GM21723 (cell line): ENCODE measurements around the gene MOB2.
"Not testable (repeated sequence)": the region's sequence is repeated elsewhere in the genome, so short reads cannot be mapped to it uniquely, and the experiment has no call there.

Experiments used
- ATAC-seq: cut with Tn5 transposase; IDR thresholded peaks from one replicate; pipeline ENCODE4 v1.9.1; 2021; ENCODE audit warnings: mild to moderate bottlenecking, moderate library complexity; ENCODE audit not compliant: unreplicated experiment

Gene MOB2

DNA sequence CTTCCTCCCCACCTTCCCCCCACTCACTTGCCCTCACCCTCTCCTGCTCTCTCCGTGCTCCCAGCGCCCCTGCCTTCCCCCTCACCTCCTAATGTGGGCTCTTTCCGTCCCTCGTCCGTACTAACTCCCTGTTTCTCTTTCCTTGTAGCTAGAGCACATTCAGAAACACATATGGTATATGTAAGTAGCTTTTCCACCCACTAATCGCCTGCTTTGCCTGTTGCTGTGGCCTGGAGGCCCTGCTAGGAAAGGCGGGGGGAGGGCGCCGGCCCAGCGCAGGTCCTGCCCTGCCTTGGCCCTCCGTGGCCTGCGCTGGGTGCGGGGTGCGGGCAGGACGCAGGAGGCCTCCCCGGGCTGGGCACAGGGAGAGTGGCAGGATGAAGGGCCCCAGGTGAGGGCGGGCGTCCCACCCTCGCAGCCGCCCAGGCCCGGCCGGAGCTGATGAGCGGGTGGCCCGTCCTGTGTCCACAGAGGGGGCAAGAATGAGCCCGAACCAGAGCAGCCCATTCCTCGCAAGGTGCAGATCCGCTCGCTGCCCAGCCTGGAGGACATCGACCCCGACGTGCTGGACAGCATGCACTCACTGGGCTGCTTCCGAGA, 41.7 kb downstream of the MOB2 start:
- no peak for ATAC-seq

DNA sequence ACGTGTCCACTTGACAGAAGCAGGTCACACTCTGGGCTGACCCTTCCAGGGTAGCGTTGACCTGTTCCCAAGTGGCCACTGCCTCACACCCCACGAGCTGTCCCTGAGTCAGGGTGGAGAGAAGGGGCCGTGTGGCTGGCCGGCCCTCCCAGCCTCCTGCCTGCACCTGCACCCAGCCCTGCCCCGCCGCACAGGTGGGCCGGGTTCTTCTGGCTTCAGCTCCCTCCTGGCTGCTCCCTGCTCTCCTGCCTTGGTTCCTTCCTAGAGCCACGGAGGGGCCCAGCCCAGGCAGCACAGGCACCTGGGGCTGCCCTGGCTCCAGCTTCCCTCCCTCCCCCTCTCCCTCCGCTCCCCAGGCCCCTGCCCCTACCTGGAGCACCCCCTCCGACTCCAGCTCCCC, 42.3 kb downstream of the MOB2 start:
- ATAC-seq, result no peak

DNA sequence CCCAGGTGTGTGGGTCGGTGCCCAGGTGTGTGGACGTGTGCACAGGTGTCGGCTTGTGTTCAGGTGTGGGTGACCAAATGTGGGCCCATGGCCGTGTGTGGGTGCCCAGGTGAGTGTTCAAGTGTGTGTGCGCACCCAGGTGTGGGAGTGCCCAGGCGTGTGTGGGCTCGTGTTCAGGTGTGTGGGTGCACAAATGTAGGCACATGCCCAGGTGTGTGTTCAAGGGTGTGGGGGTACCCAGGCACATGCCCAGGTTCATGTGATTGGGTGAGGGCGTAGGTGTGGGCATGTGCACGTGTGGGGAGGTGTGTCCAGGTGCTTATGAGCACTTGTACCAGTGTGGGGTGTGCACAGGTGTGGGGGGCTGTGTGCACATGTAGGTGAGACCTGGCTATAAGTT, 42.8 kb downstream of the MOB2 start:
- no peak for ATAC-seq

DNA sequence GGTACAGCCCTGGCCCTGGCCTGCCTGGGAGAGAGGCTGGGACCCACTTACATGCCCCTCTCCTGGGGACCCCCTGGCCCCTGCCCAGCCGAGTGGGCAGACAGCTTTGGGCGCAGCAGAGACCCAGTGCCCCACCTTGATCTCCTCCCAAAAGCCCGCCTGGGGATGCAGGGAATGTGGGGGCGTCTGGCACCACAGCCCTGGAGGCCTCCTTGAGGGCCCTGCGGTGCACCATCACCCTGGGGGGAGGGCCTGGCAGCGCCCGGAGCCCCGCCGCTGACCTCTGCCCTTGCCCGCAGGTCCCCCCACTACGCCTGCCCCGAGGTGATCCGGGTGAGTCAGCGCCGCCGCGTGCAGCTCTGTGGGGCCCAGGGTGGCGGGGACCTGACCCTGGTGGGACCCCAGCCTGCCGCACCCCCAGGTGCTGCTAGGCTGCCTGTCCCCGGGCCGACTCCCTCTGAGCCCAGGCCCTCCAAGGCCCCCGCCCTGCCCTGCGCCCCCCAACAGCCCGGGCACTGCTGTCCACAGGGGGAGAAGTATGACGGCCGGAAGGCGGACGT, 43.7 kb downstream of the MOB2 start:
- ATAC-seq, result no peak

DNA sequence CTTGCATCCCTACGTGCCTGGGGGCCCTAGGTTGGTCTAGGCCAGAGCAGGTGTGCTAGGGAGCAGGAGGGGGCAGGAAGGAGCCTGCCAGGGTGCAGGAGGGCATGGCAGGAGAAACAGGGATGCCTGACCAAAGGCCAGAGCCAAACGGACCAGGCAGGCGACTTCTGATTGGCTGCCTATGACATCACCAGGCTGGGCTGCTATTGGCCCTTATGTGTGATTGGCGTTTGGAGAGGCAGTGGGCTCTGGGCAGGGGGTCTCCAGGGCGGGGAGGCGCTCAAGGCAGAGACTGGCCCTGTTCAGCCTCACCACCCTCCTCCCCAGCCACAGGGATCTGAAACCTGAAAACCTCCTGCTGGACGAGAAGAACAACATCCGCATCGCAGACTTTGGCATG, 44.4 kb downstream of the MOB2 start:
- ATAC-seq, result no peak

DNA sequence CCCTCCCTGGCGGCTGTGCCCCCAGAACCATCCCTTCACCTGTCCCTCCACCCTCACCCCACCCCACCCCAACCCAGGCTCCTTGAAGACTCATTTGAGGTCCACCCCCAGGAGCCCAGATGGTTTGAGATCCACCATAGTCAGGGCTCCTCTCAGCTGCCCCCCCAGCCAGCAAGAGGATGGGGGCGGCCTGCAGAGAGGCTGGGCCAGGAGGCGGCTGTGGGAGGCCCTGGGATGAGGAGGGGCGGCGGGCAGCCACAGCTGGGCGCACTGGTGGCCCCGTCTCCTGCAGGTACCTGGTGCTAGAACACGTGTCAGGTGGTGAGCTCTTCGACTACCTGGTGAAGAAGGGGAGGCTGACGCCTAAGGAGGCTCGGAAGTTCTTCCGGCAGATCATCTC, 46.1 kb downstream of the MOB2 start:
- ATAC-seq, result no peak

DNA sequence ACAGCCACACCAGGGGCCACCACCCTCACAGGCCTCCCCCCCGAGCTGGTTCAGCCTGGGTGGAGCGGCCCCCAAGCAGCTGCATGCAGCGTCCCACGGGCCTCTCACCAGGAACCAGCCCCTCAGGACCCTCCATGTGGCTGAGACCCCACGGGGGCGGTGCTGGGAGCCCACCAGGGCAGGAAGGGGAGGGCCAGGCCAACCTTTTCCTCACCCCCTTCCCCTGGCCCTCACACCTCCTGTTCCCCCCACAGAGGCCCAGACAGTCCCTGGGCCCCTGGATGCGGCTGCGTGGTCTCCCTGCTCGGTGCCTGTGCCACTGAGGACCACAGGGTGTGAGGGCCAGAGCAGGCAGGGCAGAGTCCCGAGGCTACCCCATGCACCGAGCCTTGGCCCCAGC, 46.5 kb downstream of the MOB2 start:
- no peak for ATAC-seq

DNA sequence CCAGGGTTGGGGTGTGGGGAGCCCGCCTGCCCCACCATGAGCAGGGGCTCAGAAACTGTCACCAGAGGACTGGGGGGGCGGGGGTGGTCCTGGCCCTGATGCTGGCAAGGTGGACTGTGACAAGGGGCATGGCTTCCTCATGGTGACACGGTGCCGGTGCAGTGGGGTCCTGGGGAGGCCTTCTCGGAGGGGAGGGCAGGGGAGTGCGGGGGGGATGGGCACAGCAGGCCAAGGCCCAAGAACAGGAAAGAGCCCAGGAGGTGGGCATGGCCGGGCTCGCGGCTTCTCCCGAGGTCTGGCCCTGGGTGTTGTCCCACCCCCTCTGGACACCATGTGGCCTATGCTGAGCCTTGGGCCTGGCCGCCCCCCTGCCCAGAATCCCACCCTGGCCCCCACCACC, 47.2 kb downstream of the MOB2 start:
- ATAC-seq, result no peak

DNA sequence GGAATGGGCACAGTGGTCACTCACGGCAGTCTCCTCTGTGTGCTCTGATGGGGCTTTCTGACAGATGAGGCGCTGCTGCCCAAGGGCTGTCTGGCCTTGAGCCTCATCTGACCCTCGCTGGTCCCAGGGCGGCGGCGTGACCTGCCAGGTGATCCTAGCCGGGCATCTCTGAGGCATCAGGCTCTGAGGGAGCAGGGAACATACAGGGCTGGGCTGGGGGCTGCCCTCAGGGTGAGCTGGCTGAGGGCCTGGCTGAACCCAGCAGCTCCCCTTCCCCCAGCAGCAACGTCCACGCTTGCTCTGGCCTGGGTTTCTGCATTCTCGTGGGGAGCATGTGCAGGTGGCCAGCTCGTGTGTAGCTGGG, 47.6 kb downstream of the MOB2 start:
- no peak for ATAC-seq

DNA sequence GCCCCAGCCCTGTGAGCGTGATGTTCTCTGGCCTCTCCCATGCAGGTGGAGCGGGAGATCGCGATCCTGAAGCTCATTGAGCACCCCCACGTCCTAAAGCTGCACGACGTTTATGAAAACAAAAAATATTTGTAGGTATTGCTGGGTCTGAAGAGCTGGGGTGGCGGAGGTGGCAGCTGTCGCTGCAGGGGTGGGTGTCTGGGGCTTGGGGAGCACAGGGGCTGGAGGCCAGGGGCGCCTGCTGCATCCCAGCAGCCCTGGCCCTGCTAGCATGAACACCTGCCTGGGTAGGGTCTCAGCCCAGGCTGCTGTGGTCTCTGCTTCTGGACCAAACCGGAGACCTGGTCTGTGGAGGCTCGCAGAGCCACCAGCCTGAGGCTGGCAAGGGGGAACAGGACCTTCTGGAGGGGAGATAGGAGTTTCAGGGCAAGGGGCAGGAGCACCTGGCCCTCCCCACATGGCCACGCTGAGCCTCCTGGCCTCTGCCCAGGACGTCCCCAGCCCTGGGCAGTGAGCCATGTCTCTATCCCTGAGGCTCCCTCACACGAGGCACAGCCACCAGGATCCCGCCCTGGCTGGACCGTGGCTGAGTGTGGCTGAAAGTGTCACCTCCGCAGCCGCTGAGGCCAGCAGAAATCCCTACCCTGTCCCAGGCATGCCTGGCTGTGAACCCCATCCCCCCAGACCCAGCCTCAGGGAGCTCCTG, 48.2 kb downstream of the MOB2 start:
- ATAC-seq, result no peak

DNA sequence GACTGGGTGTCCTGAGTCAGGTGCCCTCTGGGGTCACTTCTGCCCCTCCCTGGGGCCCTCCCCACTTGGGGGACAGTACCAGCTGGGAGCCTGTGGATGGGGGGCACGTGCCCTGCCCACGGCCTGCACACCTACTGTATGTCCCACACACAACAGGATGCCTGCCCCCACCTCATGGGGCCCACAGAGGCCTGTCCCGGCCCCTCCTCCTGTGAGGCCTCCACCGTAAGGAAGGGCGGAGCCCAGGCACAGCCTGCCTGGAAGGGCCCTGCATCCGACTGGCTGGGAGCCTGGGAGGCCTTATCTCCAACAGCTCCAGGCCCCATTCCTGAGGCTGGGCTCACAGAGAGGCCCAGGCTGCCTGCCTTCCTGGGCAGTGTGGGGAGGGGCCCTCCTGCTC, 49.1 kb downstream of the MOB2 start:
- no peak for ATAC-seq

DNA sequence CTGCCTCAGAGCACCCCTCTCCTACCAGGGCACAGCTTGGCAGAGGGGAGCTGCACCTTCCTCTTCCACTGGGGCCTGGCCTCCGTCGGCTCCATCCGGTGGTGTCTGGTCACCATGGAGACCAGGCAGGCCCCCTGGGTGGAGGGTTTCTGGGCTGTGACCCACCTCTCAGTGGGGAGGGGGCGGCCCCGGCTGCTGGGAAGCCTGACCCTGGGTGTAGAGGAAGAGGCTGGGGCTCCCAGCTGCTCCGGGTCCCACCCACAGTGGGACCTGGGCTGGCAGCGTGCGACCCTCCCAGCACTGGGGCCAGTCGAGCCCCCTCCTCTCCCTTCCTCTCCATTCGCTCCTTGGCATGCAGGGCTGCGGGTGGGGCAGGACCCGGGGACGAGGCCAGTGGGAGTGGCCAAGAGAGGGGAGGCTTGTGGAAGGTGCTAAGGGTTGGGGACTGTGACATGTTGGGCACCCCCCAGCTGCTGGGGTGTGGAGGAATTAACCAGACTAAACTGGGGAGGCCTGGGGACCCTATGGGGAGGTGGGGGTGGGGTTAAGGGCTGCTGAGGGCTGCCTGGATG, 50.0 kb downstream of the MOB2 start:
- no peak for ATAC-seq

DNA sequence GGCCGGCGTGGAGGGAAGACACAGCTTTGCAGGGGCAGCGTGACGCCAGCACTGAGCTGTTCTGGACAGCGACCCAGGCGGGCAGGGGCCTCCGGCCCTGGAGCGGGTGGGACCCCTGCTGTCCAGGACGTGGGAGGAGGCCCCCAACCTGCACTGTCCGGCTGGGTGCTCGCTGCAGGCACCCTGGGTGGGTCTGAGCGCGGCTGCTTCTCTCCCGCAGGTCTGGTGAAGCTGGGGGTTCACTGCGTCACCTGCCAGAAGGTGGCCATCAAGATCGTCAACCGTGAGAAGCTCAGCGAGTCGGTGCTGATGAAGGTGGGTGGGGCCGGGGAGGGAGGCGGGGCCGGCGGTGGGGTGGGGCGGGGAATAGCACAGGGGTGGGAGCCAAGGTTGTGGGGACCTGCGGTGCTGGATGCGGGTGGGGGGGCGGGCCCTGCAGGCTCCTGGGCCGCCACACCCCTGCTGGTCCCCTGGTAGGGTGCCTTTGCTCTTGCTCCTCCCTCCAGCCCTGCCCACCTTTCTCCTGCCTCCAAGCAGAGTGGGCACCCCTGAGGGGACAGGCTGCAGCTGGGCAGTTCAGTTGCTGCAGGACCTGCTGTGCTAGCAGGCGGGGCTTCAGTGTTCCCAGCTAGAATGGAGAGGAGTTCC, 50.6 kb downstream of the MOB2 start:
- no peak for ATAC-seq

DNA sequence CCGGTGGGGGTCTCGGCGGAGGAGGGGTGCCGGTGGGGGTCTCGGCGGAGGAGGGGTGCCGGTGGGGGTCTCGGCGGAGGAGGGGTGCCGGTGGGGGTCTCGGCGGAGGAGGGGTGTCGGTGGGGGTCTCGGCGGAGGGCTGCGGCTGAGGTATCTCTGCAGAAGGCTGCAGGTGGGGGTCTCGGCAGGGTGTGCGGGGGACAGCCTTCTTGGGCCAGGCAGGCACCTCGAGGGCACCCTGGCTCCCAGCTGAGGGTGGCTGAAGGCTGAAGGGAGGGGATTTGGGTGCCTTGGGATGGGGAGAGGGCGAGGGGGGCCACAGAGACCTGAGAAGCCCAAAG, 51.1 kb downstream of the MOB2 start:
- ATAC-seq, result not testable (repeated sequence)

DNA sequence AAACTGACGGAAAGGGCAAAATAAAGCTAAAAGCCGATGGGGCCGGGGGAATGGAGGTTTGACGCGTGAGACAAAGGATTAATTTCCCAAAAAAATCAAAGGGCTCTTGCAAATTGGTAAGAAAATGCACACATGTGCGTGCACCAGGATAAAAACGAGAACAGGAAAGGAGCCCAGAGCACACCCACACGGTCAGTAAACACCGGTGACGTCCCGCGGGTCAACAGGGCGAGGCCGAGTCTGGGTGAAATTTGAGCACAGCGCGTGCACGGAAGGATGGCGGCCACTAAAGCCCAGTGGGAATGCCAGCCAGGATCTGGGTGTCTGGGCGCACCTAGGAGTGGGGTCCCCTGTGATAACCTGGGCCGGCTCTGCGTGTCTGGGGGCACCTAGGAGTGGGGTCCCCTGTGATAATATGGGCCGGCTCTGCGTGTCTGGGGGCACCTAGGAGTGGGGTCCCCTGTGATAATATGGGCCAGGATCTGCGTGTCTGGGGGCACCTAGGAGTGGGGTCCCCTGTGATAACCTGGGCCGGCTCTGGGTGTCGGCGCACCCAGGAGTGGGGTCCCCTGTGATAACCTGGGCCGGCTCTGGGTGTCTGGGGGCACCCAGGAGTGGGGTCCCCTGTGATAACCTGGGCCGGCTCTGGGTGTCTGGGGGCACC, 52.5 kb downstream of the MOB2 start:
- no peak for ATAC-seq

DNA sequence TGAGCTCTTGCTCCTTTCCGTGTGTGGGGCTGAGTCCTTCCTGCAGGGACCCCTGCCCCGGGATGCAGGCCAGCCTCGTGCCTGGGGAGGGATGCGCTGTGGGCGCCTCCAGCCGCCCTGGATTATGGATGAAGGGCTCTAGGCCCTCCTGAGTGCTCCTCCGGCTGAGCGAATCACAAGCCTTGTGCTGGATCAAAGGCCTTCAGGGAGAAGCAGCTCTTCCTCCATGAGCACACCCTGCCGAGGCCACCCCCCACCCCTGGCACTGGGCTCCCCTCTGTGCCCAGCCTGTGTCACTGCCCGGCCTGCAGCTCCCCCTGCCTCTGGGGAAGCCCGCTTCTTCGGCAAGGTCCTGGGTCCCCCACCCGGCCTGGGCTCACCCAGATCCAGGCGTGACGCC, 53.0 kb downstream of the MOB2 start:
- ATAC-seq, result no peak

DNA sequence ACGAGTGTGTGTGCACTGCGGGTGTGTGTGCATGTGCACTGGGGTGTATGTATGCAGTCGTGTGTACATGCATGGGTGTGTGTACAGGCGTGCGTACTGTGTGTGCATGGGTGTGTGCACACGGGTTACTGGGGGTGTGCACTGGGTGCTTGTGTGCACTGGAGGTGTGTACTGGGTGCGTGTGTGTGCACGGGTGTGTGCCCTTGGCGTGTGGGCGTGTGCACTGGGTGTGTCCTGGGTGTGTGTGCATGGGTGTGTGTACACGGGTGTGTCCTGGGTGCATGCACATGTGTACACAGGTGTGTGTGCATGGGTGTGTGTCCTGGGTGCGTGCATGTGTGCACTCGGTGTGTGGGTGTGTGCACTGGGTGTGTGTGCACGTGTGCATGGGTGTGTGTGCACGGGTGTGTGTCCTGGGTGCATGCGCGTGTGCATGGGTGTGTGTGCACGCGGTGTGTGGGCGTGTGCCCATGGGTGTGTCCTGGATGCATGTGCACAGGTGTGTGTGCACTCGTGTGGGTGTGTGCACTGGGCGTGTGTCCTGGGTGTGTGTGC, 57.7 kb downstream of the MOB2 start:
- ATAC-seq, result no peak

DNA sequence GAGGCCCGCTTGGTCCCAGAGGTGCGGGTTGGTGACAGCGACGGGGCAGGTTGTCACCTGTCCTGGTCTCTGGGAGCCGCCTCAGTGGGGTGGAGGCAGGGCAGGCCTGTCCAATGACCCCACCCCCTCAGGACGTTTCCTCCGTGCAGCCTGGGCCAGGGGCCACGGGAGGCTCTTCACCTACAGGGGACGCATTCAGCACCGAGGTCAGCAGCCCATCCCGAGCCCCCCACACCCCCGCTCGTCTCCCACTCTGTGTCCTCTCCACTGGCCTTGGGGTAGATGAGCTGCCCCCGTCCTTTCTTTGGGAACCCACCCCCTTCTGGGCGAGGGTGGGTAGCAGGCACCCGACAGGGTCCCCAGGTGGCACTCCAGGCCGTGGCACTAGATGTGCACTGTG, 61.1 kb downstream of the MOB2 start:
- no peak for ATAC-seq

DNA sequence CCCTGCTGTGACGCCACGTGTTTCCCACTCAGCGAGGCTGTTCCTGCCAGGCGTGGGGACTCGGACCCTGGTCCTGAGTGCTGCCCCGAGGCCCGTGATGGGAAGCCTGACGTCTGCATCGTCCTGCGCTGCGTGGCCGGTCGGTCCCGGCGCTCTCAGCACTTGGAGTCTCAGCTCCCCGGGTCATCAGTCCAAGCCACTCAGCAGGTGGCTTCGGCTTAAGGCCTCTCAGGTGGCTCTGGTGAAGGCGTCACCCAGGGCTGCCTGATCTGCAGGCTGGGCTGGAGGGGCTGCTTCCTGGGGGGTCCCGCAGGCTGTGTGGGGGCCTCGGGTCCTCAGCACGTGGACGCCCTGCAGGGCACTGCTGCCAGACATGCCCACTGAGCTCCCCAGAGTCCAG, 61.6 kb downstream of the MOB2 start:
- ATAC-seq, result no peak

DNA sequence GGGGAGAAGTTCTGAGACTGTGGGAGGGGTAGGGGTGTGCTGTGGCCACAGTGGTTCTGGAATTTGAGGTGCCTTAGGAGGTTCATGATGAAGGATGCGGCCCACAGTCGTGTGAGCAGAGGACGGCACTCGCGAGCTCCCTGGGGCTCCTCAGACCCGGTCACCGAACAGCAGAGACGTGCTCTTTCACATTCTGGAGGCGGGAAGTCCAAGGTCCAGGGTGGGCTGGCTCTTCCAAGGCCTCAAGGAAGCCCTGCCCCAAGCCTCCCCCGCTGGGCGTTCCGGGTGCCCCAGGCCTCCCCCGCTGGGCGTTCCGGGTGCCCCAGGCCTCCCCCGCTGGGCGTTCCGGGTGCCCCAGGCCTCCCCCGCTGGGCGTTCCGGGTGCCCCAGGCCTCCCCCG, 63.2 kb downstream of the MOB2 start:
- not testable (repeated sequence) for ATAC-seq

DNA sequence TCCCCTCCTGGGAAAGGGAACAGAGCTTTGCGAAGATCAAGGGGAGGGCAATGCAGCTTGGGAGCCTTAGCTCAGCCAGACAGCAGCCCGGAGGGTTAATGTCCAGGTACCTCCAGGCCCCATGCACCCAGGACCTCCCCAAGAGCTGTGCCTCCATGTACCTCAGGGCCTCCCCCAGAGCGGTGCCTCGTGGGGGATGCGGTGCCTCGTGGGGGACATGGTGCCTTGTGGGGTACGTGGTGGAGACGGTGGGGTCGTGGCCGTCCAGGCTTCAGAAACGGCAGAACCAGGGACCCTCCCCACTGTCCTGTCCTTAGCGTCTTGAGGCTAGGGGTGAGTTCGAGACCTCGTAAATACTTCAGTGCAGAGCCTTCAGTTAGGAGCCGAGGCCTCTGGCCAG, 63.6 kb downstream of the MOB2 start:
- no peak for ATAC-seq
